Mesothelial cell of epicardium (in vitro differentiated cells): ENCODE measurements around the gene SHC2. TPM values are rescaled to one million over a fixed set of nuclear protein-coding genes. Genes with fewer than 3 reads are reported as not detected.
A peak's percentile ranks its signal among the peaks of the same experiment; 100 is the strongest.

Source experiments
- DNase-seq, 2 experiments: peaks; one replicate each; pipeline ENCODE4 v3.0.0; 2021; ENCODE audit warnings: low spot score in 2 of 2; ENCODE audit not compliant: unreplicated experiment in 2 of 2
- H3K27ac Mint-ChIP-seq: 2 replicates; pipeline ENCODE4 v1.8.0; 2021; ENCODE audit warnings: mixed read lengths
- H3K27me3 Mint-ChIP-seq: 2 replicates; pipeline ENCODE4 v1.8.0; 2021; ENCODE audit warnings: low read depth, mixed read lengths
- H3K36me3 Mint-ChIP-seq: 2 replicates; pipeline ENCODE4 v1.8.0; 2021; ENCODE audit warnings: mixed read lengths
- H3K4me1 Mint-ChIP-seq: 2 replicates; pipeline ENCODE4 v1.8.0; 2021; ENCODE audit warnings: mixed read lengths
- H3K4me3 Mint-ChIP-seq: 2 replicates; pipeline ENCODE4 v1.8.0; 2021; ENCODE audit warnings: mild to moderate bottlenecking, moderate library complexity, mixed read lengths
- H3K9me3 Mint-ChIP-seq: 2 replicates; pipeline ENCODE4 v1.8.0; 2021; ENCODE audit warnings: mixed read lengths
- CTCF ChIP-seq: fragments of 200-600 bp; sonication (generic); IDR thresholded peaks from one replicate; pipeline ENCODE4 v1.5.0; 2021; ENCODE audit warnings: antibody characterized with exemption; ENCODE audit not compliant: unreplicated experiment
- total RNA-seq: library from RNA; stranded (reverse); gene quantifications from 3 replicates; pipeline ENCODE4 v1.2.1, GENCODE V29; 2021

Gene SHC2
- total RNA-seq, 1 donor from 2014 or later, result 86.4 TPM

GRCh38 chr19:369876-370275 lies 91.0 kb downstream of the SHC2 start:
- no peaks in the 10 kb centered on the region for H3K9me3 Mint-ChIP-seq
- peak in 1 of 2 experiments; percentile 27 for DNase-seq

GRCh38 chr19:369256-369655 lies 91.6 kb downstream of the SHC2 start:
- no peak for TF ChIP-seq CTCF
- peaks cover 60% of the 10 kb centered on the region for H3K27me3 Mint-ChIP-seq
- no peak overlapping the region for H3K27ac Mint-ChIP-seq
- peaks cover 13% of the 10 kb centered on the region for H3K4me1 Mint-ChIP-seq
- no peaks in the 10 kb centered on the region for H3K36me3 Mint-ChIP-seq
- no peaks in the 10 kb centered on the region for H3K9me3 Mint-ChIP-seq
- DNase-seq, result no peak
- no peak overlapping the region for H3K4me3 Mint-ChIP-seq

More at GRCh38 chr19:369876-370275, 91.0 kb downstream of the SHC2 start:
- H3K4me1 Mint-ChIP-seq, result peaks cover 13% of the 10 kb centered on the region
- no peak overlapping the region for H3K27ac Mint-ChIP-seq
- TF ChIP-seq CTCF, result no peak
- H3K27me3 Mint-ChIP-seq, result peaks cover 63% of the 10 kb centered on the region
- H3K36me3 Mint-ChIP-seq, result no peaks in the 10 kb centered on the region
- no peak overlapping the region for H3K4me3 Mint-ChIP-seq

DNA sequence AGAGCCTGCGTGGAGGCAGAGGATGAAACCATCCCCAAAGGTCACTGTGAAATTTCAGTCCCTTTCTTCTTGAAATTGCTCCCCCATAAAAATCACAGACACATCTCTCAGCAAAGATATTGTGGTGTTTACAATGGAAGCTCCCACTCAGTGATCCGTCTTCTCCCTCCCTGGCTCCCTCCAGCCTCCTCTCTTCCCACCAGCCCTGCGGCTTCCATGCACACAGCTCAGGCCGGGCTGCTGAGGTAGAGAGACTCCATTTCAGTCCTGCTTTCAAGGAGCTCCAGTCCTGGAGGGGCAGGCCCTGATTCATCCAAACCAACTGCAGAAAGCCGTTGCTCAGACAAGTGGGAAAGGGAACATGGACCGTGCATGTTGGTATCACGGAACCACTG lies 92.2 kb downstream of the SHC2 start:
- H3K4me1 Mint-ChIP-seq, result peaks cover 12% of the 10 kb centered on the region
- peaks cover 58% of the 10 kb centered on the region for H3K27me3 Mint-ChIP-seq
- H3K9me3 Mint-ChIP-seq, result no peaks in the 10 kb centered on the region
- DNase-seq, result no peak
- H3K36me3 Mint-ChIP-seq, result no peaks in the 10 kb centered on the region
- H3K4me3 Mint-ChIP-seq, result no peak overlapping the region
- H3K27ac Mint-ChIP-seq, result peak overlapping the region; percentile 54
- TF ChIP-seq CTCF, result no peak

DNA sequence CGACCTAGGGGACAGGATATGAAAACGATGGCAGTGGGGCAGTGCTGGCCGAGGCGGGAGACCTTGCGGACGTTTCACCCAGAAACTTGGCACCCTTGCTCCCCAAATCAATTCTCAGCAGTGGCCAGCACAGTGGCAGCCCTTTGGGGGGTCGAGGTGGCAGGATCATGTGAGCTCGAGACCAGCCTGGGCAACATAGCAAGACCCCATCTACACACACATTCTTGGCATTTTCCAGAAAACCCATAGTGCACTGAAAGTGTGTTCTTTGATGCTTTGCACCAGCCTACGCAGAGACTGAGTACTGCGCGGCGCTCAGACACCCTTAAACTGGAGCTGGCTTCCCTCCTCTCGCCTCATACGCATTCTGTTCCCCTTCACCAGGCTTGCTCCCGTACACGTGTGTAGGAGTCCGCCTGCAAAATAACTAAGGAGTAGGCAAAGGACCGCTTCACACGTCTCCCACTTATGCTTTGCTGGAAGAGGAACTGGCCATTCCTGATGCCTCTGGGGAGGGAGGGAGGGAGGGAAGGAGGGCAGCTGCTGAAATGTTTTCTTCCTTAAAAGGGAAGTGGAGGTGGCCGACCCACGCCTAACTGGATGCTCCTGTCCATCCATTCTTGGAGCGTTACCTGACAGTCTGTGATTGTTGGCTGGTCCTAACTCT lies 92.7 kb downstream of the SHC2 start:
- Mint-ChIP-seq H3K9me3 (no peaks in the 10 kb centered on the region), H3K27me3 (peaks cover 54% of the 10 kb centered on the region), H3K4me3 (no peak overlapping the region), H3K4me1 (peaks cover 11% of the 10 kb centered on the region), H3K36me3 (no peaks in the 10 kb centered on the region), H3K27ac (peak overlapping the region; percentile 54)
- no peak for DNase-seq
- TF ChIP-seq CTCF, result no peak

- H3K27ac Mint-ChIP-seq, result no peak overlapping the region
- DNase-seq, result no peak
- H3K9me3 Mint-ChIP-seq, result no peaks in the 10 kb centered on the region
- H3K4me1 Mint-ChIP-seq, result peaks cover 11% of the 10 kb centered on the region
- no peak overlapping the region for H3K4me3 Mint-ChIP-seq
- TF ChIP-seq CTCF, result no peak
- peaks cover 50% of the 10 kb centered on the region for H3K27me3 Mint-ChIP-seq
- H3K36me3 Mint-ChIP-seq, result no peaks in the 10 kb centered on the region
Measured at GRCh38 chr19:367561-367960, 93.3 kb downstream of the SHC2 start.
